Esophagus squamous epithelium (tissue), 4 donors: ENCODE results near the gene CPLX1.
"Not testable (repeated sequence)": the region's sequence is repeated elsewhere in the genome, so short reads cannot be mapped to it uniquely, and the experiment has no call there.

Experiments used
- CTCF ChIP-seq, 6 experiments: fragments of 450-650 bp in 4 of 6; fragments of 200-600 bp in 2 of 6; sonication (generic) in 2 of 6; IDR thresholded peaks; one replicate each; pipeline ENCODE4 v1.5.1; 2016 to 2019; ENCODE audit warnings: antibody characterized with exemption in 6 of 6, mild to moderate bottlenecking in 4 of 6, moderate library complexity in 4 of 6
- POLR2A ChIP-seq, 4 donors: fragments of 450-650 bp; IDR thresholded peaks; one replicate each; pipeline ENCODE4 v1.6.1; 2017; ENCODE audit warnings: antibody characterized with exemption in 4 of 4, mild to moderate bottlenecking in 4 of 4, moderate library complexity in 3 of 4

DNA sequence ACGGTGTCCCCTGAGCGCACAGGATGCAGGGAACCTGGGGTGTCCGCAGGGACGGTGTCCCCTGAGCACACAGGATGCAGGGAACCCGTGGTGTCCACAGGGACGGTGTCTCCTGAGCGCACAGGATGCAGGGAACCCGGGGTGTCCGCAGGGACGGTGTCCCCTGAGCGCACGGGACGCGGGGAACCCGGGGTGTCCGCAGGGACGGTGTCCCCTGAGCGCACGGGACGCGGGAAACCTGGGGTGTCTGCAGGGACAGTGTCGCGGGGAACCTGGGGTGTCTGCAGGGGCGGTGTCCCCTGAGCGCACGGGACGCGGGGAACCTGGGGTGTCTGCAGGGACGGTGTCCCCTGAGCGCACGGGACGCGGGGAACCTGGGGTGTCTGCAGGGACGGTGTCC lies 89.4 kb downstream of the CPLX1 start:
- TF ChIP-seq CTCF, POLR2A (IDR thresholded peaks at IDR 0.05): not testable (repeated sequence)
